MCF 10A (cell line): Measurements from ENCODE around the gene SCAP. TPM values are rescaled to one million over a fixed set of nuclear protein-coding genes. Genes with fewer than 3 reads are reported as not detected.
A peak's percentile ranks its signal among the peaks of the same experiment; 100 is the strongest.

Experiments
- BruUV-seq: library from RNA; stranded (reverse); fragments of 400-500 nt; replicated peaks from 2 replicates; lab custom pipeline; 2021; lab: Mats Ljungman, UMichigan
- CTCF ChIA-PET: fragments of 300-600 bp; sonication (Branson Sonifier 250); formaldehyde crosslinking; extraction: SDS; loops from one replicate; lab custom pipeline; 2021; ENCODE audit warnings: antibody characterized with exemption, inconsistent platforms; lab: Yijun Ruan, JAX
- POLR2A ChIA-PET: fragments of 300-600, 350-650 bp; sonication (Branson Sonifier 250); formaldehyde crosslinking; extraction: SDS; loops from one replicate; lab custom pipeline; 2020; ENCODE audit warnings: antibody characterized with exemption, inconsistent platforms; lab: Yijun Ruan, JAX
- DNase-seq: peaks from one replicate; pipeline ENCODE4 v3.0.0-alpha.2; 2018; ENCODE audit not compliant: unreplicated experiment
- H3K27ac Mint-ChIP-seq: one replicate; pipeline ENCODE4 v1.8.0; 2022; ENCODE audit warnings: mild to moderate bottlenecking, low read depth, mixed read lengths; ENCODE audit not compliant: unreplicated experiment
- H3K27me3 Mint-ChIP-seq: one replicate; pipeline ENCODE4 v1.8.0; 2022; ENCODE audit warnings: mixed read lengths; ENCODE audit not compliant: insufficient read depth, unreplicated experiment
- H3K36me3 Mint-ChIP-seq: one replicate; pipeline ENCODE4 v1.8.0; 2022; ENCODE audit warnings: mild to moderate bottlenecking, moderate library complexity, mixed read lengths; ENCODE audit not compliant: insufficient read depth, unreplicated experiment
- H3K4me1 Mint-ChIP-seq: one replicate; pipeline ENCODE4 v1.8.0; 2022; ENCODE audit warnings: mixed read lengths; ENCODE audit not compliant: insufficient read depth, unreplicated experiment
- H3K4me3 Mint-ChIP-seq: one replicate; pipeline ENCODE4 v1.8.0; 2022; ENCODE audit warnings: mild to moderate bottlenecking, moderate library complexity, mixed read lengths; ENCODE audit not compliant: unreplicated experiment
- H3K9me3 Mint-ChIP-seq: one replicate; pipeline ENCODE4 v1.8.0; 2022; ENCODE audit warnings: mixed read lengths; ENCODE audit not compliant: unreplicated experiment
- intact Hi-C: fragments of 100-400 bp; cut with micrococcal nuclease; formaldehyde crosslinking; loops from 2 replicates; pipeline ENCODE4 v1.14.1; 2022
- total RNA-seq: library from RNA; stranded (reverse); gene quantifications from 2 replicates; pipeline ENCODE4 v1.2.3, GENCODE V29; 2022
- TF ChIP-seq, protein P1 (sequence below): fragments of 200-600 bp; IDR thresholded peaks from one replicate; pipeline ENCODE4 v1.8.0; 2022; ENCODE audit warnings: antibody characterized with exemption, mild to moderate bottlenecking; ENCODE audit not compliant: unreplicated experiment

The SCAP gene
- total RNA-seq, 1 experiment from 2014 or later, result 87.8 TPM

DNA sequence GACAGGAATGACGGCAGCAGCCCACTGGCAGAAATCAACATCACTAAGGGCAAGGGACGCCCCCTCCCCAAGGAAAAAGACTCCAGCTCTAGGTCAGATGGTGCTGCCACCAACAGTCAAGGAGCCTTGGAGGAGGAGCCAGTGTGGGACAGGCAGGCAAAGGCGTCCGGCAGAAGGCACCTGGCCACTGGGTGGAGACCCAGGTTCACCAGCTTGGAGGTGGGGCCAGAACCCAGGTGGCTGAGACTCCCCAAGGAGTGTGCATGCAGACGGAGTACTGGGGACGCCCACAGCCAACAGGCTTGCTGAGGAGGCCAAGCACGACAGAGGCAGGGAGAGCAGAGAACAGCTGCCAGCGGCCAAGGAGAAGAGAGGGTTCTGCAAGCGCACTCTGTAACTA, 59.7 kb downstream of the SCAP start:
- H3K4me3 Mint-ChIP-seq, result no peak overlapping the region
- TF ChIP-seq, protein P1, sequence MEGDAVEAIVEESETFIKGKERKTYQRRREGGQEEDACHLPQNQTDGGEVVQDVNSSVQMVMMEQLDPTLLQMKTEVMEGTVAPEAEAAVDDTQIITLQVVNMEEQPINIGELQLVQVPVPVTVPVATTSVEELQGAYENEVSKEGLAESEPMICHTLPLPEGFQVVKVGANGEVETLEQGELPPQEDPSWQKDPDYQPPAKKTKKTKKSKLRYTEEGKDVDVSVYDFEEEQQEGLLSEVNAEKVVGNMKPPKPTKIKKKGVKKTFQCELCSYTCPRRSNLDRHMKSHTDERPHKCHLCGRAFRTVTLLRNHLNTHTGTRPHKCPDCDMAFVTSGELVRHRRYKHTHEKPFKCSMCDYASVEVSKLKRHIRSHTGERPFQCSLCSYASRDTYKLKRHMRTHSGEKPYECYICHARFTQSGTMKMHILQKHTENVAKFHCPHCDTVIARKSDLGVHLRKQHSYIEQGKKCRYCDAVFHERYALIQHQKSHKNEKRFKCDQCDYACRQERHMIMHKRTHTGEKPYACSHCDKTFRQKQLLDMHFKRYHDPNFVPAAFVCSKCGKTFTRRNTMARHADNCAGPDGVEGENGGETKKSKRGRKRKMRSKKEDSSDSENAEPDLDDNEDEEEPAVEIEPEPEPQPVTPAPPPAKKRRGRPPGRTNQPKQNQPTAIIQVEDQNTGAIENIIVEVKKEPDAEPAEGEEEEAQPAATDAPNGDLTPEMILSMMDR, result no peak
- intact Hi-C loops, result no loop called here
- H3K27me3 Mint-ChIP-seq, result no peaks in the 10 kb centered on the region
- H3K9me3 Mint-ChIP-seq, result no peaks in the 10 kb centered on the region
- ChIA-PET CTCF (interaction anchor here (0.9 to 1.2 kb wide), 2 partner anchors 60 to 97 kb away, joined by 4 to 5 read pairs; partner anchors contain the start of genes ELP6 and SCAP), POLR2A (interaction anchor here (1.6 kb wide), 1 partner anchor 9 kb away, joined by 6 read pairs; no protein-coding TSS in a partner anchor)
- BruUV-seq, result no TSS peak
- no peaks in the 10 kb centered on the region for H3K4me1 Mint-ChIP-seq
- no peak for DNase-seq
- peaks cover 73% of the 10 kb centered on the region for H3K36me3 Mint-ChIP-seq
- H3K27ac Mint-ChIP-seq, result no peak overlapping the region

DNA sequence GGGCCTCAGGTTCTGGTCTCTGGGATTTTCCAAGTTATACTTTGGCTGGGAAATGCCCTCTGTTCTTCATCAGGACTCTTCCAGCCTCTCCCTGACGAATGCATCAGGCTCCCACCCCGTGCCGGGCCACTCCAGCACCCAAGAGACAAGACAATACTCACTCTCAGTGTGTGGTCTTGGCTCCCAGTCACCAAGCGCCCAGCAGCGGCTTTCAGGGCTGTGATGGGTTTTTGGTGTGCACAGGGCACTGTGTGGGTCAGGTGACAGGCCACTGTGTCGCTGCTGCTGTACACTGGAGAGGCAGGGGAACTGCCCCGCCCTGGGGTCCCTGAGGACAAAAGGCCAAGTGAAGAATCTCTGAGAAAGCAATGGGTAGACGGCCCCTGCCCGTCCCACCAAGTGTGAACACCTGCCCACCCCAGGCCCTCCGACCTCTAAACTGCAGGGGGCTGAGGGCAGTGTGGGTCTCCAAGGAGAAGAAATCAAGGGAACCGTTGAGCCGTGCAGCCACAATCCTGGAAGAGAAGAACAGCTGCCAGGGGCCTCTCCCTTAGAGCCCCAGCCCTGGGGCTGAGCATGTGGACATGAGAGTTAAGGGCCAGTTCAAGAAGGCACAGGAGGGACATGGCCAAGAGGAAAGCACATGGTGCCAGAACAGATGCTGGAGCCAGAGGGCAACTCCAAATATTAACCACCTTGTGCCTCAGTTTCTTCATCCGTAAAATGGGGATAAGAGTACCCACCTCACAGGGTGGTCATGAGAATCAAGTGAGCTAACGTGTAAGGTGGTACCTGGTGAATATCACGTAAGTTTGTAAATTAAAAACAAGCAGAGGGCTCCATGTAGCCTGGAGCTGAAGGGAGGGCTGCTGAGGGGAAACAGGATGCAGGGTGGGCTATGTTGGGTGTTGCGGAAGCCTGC, 60.8 kb downstream of the SCAP start:
- BruUV-seq, result no TSS peak
- Mint-ChIP-seq H3K27me3 (no peaks in the 10 kb centered on the region), H3K9me3 (no peaks in the 10 kb centered on the region), H3K4me1 (no peaks in the 10 kb centered on the region), H3K27ac (no peak overlapping the region), H3K36me3 (peaks cover 73% of the 10 kb centered on the region), H3K4me3 (no peak overlapping the region)
- TF ChIP-seq, protein P1, result no peak
- DNase-seq, result no peak
- ChIA-PET CTCF (interaction anchor here (0.7 to 1.2 kb wide), 3 partner anchors 61 to 107 kb away, joined by 3 to 5 read pairs (median 4); partner anchors contain the start of genes ELP6 and SCAP), POLR2A (interaction anchor here (0.9 to 1.6 kb wide), 2 partner anchors 8 to 61 kb away, joined by 5 to 6 read pairs; no protein-coding TSS in a partner anchor)
- intact Hi-C loops, result no loop called here

DNA sequence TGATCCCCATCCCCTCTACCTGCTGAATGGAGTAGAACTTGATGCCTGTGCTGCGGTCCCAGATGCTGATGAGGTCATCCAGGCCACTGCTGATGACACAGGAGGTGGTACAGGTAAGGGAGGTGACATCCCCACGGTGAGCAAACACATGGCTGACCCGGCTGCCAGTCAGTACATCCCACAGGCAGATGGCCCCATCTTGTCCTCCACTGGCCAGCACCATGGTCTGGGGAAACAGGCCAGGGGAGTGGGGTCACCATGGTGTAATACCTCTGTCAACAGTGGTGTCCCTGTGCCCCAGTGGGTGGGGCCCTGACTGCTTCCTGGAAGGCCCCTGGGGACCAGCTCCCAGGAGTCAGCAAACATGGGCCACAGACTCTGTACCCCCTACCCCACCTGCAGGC, 61.6 kb downstream of the SCAP start:
- Mint-ChIP-seq H3K27me3 (no peaks in the 10 kb centered on the region), H3K9me3 (no peaks in the 10 kb centered on the region), H3K27ac (no peak overlapping the region), H3K4me3 (no peak overlapping the region), H3K4me1 (no peaks in the 10 kb centered on the region), H3K36me3 (peaks cover 66% of the 10 kb centered on the region)
- DNase-seq, result no peak
- intact Hi-C loops, result no loop called here
- no TSS peak for BruUV-seq
- ChIA-PET POLR2A (no interaction called here), CTCF (interaction anchor here (0.7 to 1.1 kb wide), 3 partner anchors 9 to 108 kb away, joined by 3 to 6 read pairs (median 3); partner anchors contain the start of gene SCAP)
- TF ChIP-seq, protein P1, result no peak

DNA sequence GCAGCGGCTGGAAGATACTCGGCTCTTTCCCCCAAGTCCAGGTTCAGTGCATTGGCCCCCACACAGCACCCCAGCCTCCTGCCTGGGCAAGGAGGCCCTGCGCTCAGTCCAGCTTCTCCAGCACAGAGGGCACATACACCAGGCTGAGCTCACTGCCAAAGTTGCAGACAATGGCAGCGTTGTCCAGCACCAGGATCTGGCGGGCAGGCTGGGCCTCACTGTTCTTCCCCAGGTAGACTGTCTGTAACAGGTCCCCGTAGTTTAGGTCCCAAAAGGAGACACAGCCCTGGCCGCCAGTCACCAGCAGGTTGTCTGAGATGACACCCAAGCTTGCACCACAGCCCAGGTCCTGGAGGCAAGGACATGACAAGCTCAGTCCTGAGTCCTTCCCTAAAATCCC, 62.0 kb downstream of the SCAP start:
- H3K27ac Mint-ChIP-seq, result no peak overlapping the region

More for the DNA sequence above, 62.0 kb downstream of the SCAP start:
- intact Hi-C loops, result no loop called here
- H3K27me3 Mint-ChIP-seq, result no peaks in the 10 kb centered on the region
- H3K9me3 Mint-ChIP-seq, result no peaks in the 10 kb centered on the region
- no peak for DNase-seq
- H3K4me3 Mint-ChIP-seq, result no peak overlapping the region
- ChIA-PET CTCF (interaction anchor here (0.7 to 1.1 kb wide), 4 partner anchors 9 to 109 kb away, joined by 3 to 6 read pairs (median 3); partner anchors contain the start of gene SCAP), POLR2A (interaction anchor here (0.9 to 1.7 kb wide), 2 partner anchors 13 to 33 kb away, joined by 4 read pairs; partner anchors contain the start of gene PTPN23)
- H3K4me1 Mint-ChIP-seq, result no peaks in the 10 kb centered on the region
- TF ChIP-seq, protein P1, result no peak
- H3K36me3 Mint-ChIP-seq, result peaks cover 62% of the 10 kb centered on the region
- BruUV-seq, result TSS peak; percentile 76
